ENCODE data around the gene CCDC24.

- TF ChIP-seq CTCF (conservative IDR thresholded peaks at IDR 0.05 in 1 of 2, IDR thresholded peaks at IDR 0.05 in 1 of 2; ENCODE audit: low read depth in 1 of 2, low read length in 2 of 2), result no peak
- no peak for TF ChIP-seq EZH2 (IDR thresholded peaks at IDR 0.05; ENCODE audit: low read length, missing control alignments)
Measured at GRCh38 chr1:44029260-44029910, 38.0 kb downstream of the CCDC24 start.
